Ishikawa (cell line): ENCODE results near the gene TUBA3D.

ENCODE experiments used
- CEBPB ChIP-seq: IDR thresholded peaks from 2 replicates; pipeline ENCODE4 v1.6.1; 2012
- CREB1 ChIP-seq: IDR thresholded peaks from 2 replicates; pipeline ENCODE4 v1.6.1; 2012; ENCODE audit warnings: low read depth
- EGR1 ChIP-seq: IDR thresholded peaks from 2 replicates; pipeline ENCODE4 v1.6.1; 2012
- EP300 ChIP-seq: IDR thresholded peaks from 2 replicates; pipeline ENCODE4 v1.6.1; 2012; ENCODE audit warnings: borderline replicate concordance
- FOXM1 ChIP-seq: IDR thresholded peaks from 2 replicates; pipeline ENCODE4 v1.6.1; 2012; ENCODE audit warnings: low read depth, borderline replicate concordance
- MAX ChIP-seq: IDR thresholded peaks from 2 replicates; pipeline ENCODE4 v1.6.1; 2012
- NFIC ChIP-seq: IDR thresholded peaks from 2 replicates; pipeline ENCODE4 v1.6.1; 2012
- RAD21 ChIP-seq: IDR thresholded peaks from 2 replicates; pipeline ENCODE4 v1.6.1; 2012; ENCODE audit warnings: low read depth
- REST ChIP-seq: IDR thresholded peaks from 2 replicates; pipeline ENCODE4 v1.6.1; 2012; ENCODE audit warnings: low read depth, mild to moderate bottlenecking
- TAF1 ChIP-seq: IDR thresholded peaks from 2 replicates; pipeline ENCODE4 v1.6.1; 2012; ENCODE audit warnings: low read depth, mild to moderate bottlenecking
- TCF12 ChIP-seq: IDR thresholded peaks from 2 replicates; pipeline ENCODE4 v1.6.1; 2012; ENCODE audit warnings: low read depth
- TEAD4 ChIP-seq: IDR thresholded peaks from 2 replicates; pipeline ENCODE4 v1.6.1; 2012
- USF1 ChIP-seq: IDR thresholded peaks from 2 replicates; pipeline ENCODE4 v1.6.1; 2012
- YY1 ChIP-seq: IDR thresholded peaks from 2 replicates; pipeline ENCODE4 v1.6.1; 2012; ENCODE audit warnings: low read depth
- ZBTB7A ChIP-seq: IDR thresholded peaks from 2 replicates; pipeline ENCODE4 v1.6.1; 2012; ENCODE audit warnings: low read depth

Gene TUBA3D

GRCh38 chr2:131516621-131517020 is 40.7 kb downstream of the TUBA3D start:
- TF ChIP-seq RAD21: 0 out of 2 replicates have a peak, but pooled peaks have one; percentile 7

- TF ChIP-seq TCF12 (no peak), FOXM1 (no peak), REST (no peak), EGR1 (no peak), USF1 (no peak), ZBTB7A (no peak), TAF1 (no peak), CREB1 (no peak), RAD21 (no peak), TEAD4 (no peak), MAX (no peak), EP300 (no peak), CEBPB (no peak), YY1 (no peak), NFIC (no peak)
These were observed 41.4 kb downstream of the TUBA3D start for GRCh38 chr2:131517106-131517831.

GRCh38 chr2:131519466-131519865 is 43.5 kb downstream of the TUBA3D start:
- TF ChIP-seq RAD21 (no peak), USF1 (no peak)

GRCh38 chr2:131520526-131520925 is 44.6 kb downstream of the TUBA3D start:
- TF ChIP-seq EGR1 (no peak), TAF1 (no peak), RAD21 (no peak), MAX (no peak), REST (no peak), NFIC (no peak), EP300 (no peak), TEAD4 (no peak), YY1 (no peak), TCF12 (no peak), USF1 (no peak)

GRCh38 chr2:131521961-131522781 is 46.3 kb downstream of the TUBA3D start:
- TF ChIP-seq TAF1 (no peak), YY1 (no peak), NFIC (no peak), TEAD4 (no peak), EGR1 (no peak), TCF12 (no peak), ZBTB7A (no peak), USF1 (no peak), CREB1 (no peak)
